ENCODE results near the gene MAP4. TPM values are rescaled to one million over a fixed set of nuclear protein-coding genes. Genes with fewer than 3 reads are reported as not detected.

MAP4 gene
- total RNA-seq, 1 experiment from 2014 or later = 108 TPM

GRCh38 chr3:47907784-47908183 is 108.4 kb downstream of the MAP4 start:
- DNase-seq (no peak), ATAC-seq (no peak)
- Histone ChIP-seq H3K4me2 (ENCODE audit: low read length) (no peak overlapping the region), H3K9me2 (replicated peaks; ENCODE audit: low read length) (no peaks in the 10 kb centered on the region), H3K9ac (ENCODE audit: low read length) (no peak overlapping the region), H3K79me2 (ENCODE audit: low read length) (no peaks in the 10 kb centered on the region), H4K20me1 (ENCODE audit: low read length) (no peaks in the 10 kb centered on the region), H3K9me3 (ENCODE audit: low read length) (no peaks in the 10 kb centered on the region), H3K4me1 (ENCODE audit: insufficient read depth, low read length) (peaks cover 19% of the 10 kb centered on the region), H3K27me3 (ENCODE audit: low read length) (no peaks in the 10 kb centered on the region), H3K27ac (ENCODE audit: low read length) (no peak overlapping the region), H3K4me3 (ENCODE audit: low read length) (no peak overlapping the region), H3K36me3 (ENCODE audit: low read depth, low read length) (peaks cover 33% of the 10 kb centered on the region), H3F3A (ENCODE audit: low read length, unreplicated experiment) (peaks cover 7% of the 10 kb centered on the region), H2AFZ (ENCODE audit: low read length) (no peak overlapping the region)
- TF ChIP-seq CTCF (conservative IDR thresholded peaks at IDR 0.05; ENCODE audit: low read depth, low read length) (no peak), EZH2 (IDR thresholded peaks at IDR 0.05; ENCODE audit: low read length, unreplicated experiment) (no peak), EZH2phosphoT487 (IDR thresholded peaks at IDR 0.05; ENCODE audit: borderline replicate concordance, low read length) (no peak)
- intact Hi-C loops (cut with micrococcal nuclease) = no loop called here
- CTCF ChIA-PET = no interaction called here
- no TSS peak for BruUV-seq (replicated peaks)
- POLR2A ChIA-PET (ENCODE audit: unreplicated experiment) = no interaction called here

- H2AFZ ChIP-seq (ENCODE audit: low read length) = no peak overlapping the region
- no peak for DNase-seq
- ATAC-seq = no peak
- no peak overlapping the region for H3K27ac ChIP-seq (ENCODE audit: low read length)
- H3K4me2 ChIP-seq (ENCODE audit: low read length) = no peak overlapping the region
- no peak overlapping the region for H3K9ac ChIP-seq (ENCODE audit: low read length)
- H3K4me3 ChIP-seq (ENCODE audit: low read length) = no peak overlapping the region
- H3K9me3 ChIP-seq (ENCODE audit: low read length) = no peaks in the 10 kb centered on the region
- H3K9me2 ChIP-seq (replicated peaks; ENCODE audit: low read length) = no peaks in the 10 kb centered on the region
- no peaks in the 10 kb centered on the region for H3K79me2 ChIP-seq (ENCODE audit: low read length)
- POLR2A ChIA-PET (ENCODE audit: unreplicated experiment) = no interaction called here
- TF ChIP-seq EZH2 (IDR thresholded peaks at IDR 0.05; ENCODE audit: low read length, unreplicated experiment) (no peak), EZH2phosphoT487 (IDR thresholded peaks at IDR 0.05; ENCODE audit: borderline replicate concordance, low read length) (no peak), CTCF (conservative IDR thresholded peaks at IDR 0.05; ENCODE audit: low read depth, low read length) (no peak)
- no peaks in the 10 kb centered on the region for H3F3A ChIP-seq (ENCODE audit: low read length, unreplicated experiment)
- peaks cover 22% of the 10 kb centered on the region; the same call in 1 of the 2 replicates for H3K36me3 ChIP-seq (ENCODE audit: low read depth, low read length)
- CTCF ChIA-PET = no interaction called here
- intact Hi-C loops (cut with micrococcal nuclease) = no loop called here
- H4K20me1 ChIP-seq (ENCODE audit: low read length) = no peaks in the 10 kb centered on the region
- no TSS peak for BruUV-seq (replicated peaks)
- H3K27me3 ChIP-seq (ENCODE audit: low read length) = no peaks in the 10 kb centered on the region
- H3K4me1 ChIP-seq (ENCODE audit: insufficient read depth, low read length) = no peaks in the 10 kb centered on the region
These were observed 113.5 kb downstream of the MAP4 start for GRCh38 chr3:47902746-47903145.

GRCh38 chr3:47901280-47901833 is 114.9 kb downstream of the MAP4 start:
- no peaks in the 10 kb centered on the region for H3K79me2 ChIP-seq (ENCODE audit: low read length)
- H4K20me1 ChIP-seq (ENCODE audit: low read length) = no peaks in the 10 kb centered on the region
- H3K9me2 ChIP-seq (replicated peaks; ENCODE audit: low read length) = no peaks in the 10 kb centered on the region
- no TSS peak for BruUV-seq (replicated peaks)
- no peak overlapping the region for H3K4me3 ChIP-seq (ENCODE audit: low read length)
- H2AFZ ChIP-seq (ENCODE audit: low read length) = no peak overlapping the region
- intact Hi-C loops (cut with micrococcal nuclease) = no loop called here
- TF ChIP-seq EZH2 (IDR thresholded peaks at IDR 0.05; ENCODE audit: low read length, unreplicated experiment) (no peak), CTCF (conservative IDR thresholded peaks at IDR 0.05; ENCODE audit: low read depth, low read length) (no peak), EZH2phosphoT487 (IDR thresholded peaks at IDR 0.05; ENCODE audit: borderline replicate concordance, low read length) (no peak)
- no peaks in the 10 kb centered on the region for H3K27me3 ChIP-seq (ENCODE audit: low read length)
- H3K36me3 ChIP-seq (ENCODE audit: low read depth, low read length) = peaks cover 22% of the 10 kb centered on the region; the same call in 1 of the 2 replicates
- POLR2A ChIA-PET (ENCODE audit: unreplicated experiment) = no interaction called here
- no peaks in the 10 kb centered on the region for H3K4me1 ChIP-seq (ENCODE audit: insufficient read depth, low read length)
- H3K9ac ChIP-seq (ENCODE audit: low read length) = no peak overlapping the region
- DNase-seq = no peak
- no peaks in the 10 kb centered on the region for H3F3A ChIP-seq (ENCODE audit: low read length, unreplicated experiment)
- CTCF ChIA-PET = no interaction called here
- no peaks in the 10 kb centered on the region for H3K9me3 ChIP-seq (ENCODE audit: low read length)
- H3K27ac ChIP-seq (ENCODE audit: low read length) = no peak overlapping the region
- no peak overlapping the region for H3K4me2 ChIP-seq (ENCODE audit: low read length)
- ATAC-seq = no peak

All from PC-3 (cell line).